NCI-H345 treated with DMSO at 0.1 percent for 48 hours (cell line): ENCODE results near the gene GOLGA8S.
"Not testable (repeated sequence)": the region's sequence is repeated elsewhere in the genome, so short reads cannot be mapped to it uniquely, and the experiment has no call there.

Source experiments
- DNase-seq: peaks from one replicate; lab custom pipeline; 2025; ENCODE audit not compliant: unreplicated experiment; lab: John Stamatoyannopoulos, UW

Gene GOLGA8S, protein sequence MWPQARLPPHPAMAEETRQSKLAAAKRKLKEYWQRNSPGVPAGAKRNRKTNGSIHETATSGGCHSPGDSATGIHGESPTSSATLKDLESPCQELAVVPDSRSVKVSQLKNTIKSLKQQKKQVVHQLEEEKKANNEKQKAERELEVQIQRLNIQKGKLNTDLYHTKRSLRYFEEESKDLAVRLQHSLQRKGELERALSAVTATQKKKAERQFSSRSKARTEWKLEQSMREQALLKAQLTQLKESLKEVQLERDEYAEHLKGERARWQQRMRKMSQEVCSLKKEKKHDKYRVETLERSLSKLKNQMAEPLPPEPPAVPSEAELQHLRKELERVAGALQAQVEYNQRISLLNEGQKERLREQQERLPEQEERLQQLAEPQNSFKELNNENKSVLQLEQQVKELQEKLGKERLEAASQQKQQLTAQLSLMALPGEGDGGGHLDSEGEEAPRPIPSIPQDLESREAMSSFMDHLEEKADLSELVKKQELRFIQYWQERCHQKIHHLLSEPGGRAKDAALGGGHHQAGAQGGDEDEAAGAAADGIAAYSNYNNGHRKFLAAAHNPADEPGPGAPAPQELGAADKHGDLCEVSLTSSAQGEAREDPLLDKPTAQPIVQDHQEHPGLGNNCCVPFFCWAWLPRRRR

DNA sequence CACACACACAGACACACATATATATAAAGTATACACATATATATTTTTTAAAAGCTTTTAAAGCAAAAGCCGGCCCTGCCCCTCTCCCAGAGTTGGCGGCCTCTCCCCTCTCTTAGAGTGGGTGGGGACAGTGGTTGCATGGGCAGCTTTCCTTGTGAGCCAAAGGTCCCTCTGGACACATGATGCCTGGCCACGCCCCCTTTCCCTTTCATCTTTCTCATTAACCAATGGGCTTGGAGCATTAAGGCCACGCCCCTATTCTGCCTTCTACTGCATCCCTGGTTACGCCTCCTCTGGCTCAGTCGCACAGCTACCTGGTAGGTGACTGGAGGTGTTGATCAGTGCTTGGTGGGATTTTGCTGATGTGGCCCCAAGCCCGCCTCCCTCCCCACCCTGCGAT is at the start of gene GOLGA8S:
GOLGA8S (plus strand) TSS at position 301 of the 400 bp plus-strand sequence; CDS start at position 363, 62 bp downstream.
- not testable (repeated sequence) for DNase-seq

DNA sequence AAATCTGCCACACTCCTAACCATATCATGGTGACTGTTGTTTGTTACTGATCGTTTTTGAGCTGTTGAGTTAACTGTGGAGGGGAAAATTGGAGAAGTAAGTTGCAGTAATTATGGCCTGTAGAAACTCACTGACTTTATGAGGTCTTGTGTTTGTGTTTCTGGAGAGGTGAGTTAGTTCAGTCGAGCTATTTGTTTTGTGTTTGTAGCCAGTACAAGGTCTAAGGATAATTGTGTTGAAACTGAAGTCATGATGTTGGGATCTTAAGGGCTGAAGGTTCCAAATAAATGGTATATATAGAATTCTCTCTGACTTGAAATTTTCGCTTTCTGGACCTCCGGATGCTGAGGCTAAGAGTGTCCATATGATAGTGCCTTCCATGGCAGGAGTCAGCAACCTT is 49.7 kb upstream of the GOLGA8S start:
- not testable (repeated sequence) for DNase-seq

DNA sequence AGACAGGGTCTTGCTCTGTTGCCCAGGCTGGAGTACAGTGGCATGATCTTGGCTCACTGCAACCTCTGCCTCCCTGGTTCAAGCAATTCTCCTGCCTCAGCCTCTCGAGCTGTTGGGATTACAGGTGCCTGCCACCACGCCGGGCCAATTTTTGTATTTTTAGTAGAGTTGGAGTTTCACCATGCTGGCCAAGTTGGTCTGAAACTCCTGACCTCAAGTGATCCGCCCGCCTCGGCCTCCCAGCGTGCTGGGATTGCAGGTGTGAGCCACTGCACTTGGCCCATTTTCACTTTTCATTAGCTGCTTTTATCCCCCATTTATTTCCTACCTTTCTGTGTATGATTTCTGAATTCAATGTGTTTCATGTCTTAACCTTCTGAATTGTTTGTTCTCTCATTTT is 48.6 kb upstream of the GOLGA8S start:
- not testable (repeated sequence) for DNase-seq

DNA sequence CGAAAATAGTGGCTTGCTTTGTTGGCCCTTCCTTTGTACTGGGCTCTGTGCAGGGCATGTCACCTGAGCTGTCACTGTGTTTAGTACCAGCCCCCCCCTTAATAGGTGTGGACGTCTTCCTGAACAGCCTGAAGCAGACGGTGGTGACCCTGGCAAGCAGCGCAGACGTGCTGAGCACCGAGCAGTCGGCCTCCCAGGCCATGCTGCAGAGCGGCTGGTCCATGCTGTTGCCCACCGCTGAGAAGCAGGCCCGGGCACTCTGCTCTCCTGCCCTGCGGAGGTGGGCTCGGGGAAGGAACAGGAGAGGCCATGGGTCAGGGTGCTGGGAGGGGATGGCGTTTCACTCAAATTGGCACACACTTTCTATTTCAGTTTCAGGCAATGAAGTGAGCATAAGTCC is 43.3 kb upstream of the GOLGA8S start:
- DNase-seq = not testable (repeated sequence)

DNA sequence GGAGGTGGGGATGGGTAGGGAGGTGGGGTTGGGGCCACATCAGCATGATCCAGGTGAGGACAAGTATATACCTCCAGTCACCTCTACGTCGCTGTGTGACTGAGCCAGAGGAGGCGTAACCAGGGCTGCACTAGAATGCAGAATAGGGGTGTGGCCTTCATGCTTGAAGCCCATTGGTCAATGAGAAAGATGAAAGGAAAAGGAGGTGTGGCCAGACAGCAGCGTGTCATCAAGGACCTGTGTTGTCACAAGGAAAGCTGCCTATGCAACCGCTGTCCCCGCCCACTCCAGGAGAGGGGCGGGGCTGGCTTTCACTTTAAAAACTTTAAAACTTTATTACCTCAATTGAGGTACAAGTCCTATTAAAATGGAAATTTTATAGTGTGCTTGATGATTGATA is 20.5 kb upstream of the GOLGA8S start, which contains the start of gene GOLGA6L26:
GOLGA6L26 (minus strand) TSS at position 101 of the 400 bp plus-strand sequence; CDS start at position 40, 61 bp downstream.
- DNase-seq = not testable (repeated sequence)

DNA sequence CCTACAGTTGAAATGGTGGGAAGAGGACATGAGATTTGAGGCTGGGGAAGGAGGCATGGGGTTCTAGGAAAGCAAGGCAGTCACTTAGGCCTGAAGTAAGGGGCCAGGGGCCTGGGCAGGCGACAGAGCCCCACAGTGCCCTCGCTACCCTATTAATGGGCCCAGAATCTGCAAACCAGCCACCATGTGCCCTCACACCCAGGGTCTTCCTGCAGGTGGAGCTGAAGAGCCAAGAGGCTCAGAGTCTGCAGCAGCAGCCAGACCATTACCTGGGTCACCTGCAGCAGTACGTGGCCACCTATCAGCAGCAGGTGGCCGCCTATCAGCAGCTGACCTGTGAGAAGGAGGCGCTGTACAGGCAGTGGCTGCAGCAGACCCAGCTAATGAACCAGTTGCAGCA is 8.1 kb downstream of the GOLGA8S start:
- DNase-seq = not testable (repeated sequence)

DNA sequence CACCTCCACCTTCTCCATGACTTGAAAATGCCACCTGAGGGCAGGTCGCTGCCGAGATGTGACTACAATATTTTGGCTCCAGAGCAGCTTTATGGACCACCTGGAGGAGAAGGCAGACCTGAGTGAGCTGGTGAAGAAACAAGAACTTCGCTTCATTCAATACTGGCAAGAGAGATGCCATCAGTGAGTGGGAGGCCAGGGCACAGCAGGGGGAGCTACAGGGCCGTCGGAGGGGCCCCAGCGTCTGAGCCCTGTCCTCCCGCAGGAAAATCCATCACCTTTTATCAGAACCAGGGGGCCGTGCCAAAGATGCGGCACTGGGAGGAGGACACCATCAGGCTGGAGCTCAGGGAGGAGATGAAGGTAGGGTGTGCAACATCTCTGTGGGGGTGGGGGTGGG is 9.7 kb downstream of the GOLGA8S start:
- DNase-seq = not testable (repeated sequence)

DNA sequence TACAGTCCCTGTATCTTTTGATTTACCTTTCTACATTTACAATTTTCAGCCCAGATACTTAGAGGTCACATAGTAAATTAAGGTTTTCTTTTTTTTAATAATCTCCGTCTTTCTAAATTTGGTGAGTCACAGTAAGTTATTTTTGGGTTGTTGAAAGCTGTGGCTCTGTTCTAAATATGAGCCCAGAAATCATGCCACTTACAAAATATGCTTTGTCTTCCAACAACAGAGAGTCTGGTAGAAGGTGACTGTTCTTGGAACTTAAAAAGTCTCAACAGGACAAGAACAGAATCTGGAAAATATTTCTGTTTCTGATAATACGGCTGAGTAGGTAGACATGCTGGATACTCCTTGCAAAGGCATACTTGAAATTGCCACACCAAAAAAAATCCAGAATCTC is 16.0 kb downstream of the GOLGA8S start:
- DNase-seq = no peak

DNA sequence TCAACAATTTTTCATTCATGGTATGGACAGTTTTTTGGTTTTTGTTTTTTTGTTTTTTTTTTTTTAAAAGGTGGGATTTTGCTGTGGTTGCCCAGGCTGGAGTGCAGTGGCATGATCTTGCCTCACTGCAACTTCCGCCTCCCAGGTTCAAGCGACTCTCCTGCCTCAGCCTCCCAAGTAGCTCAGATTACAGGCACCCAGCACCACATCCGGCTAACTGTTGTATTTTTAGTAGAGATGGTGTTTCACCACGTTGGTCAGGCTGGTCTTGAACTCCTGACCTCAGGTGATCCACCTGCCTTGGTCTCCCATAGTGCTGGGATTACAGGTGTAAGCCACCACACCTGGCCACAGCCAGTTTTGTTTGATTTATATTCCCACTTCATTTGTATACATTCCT is 16.6 kb downstream of the GOLGA8S start:
- DNase-seq = not testable (repeated sequence)

DNA sequence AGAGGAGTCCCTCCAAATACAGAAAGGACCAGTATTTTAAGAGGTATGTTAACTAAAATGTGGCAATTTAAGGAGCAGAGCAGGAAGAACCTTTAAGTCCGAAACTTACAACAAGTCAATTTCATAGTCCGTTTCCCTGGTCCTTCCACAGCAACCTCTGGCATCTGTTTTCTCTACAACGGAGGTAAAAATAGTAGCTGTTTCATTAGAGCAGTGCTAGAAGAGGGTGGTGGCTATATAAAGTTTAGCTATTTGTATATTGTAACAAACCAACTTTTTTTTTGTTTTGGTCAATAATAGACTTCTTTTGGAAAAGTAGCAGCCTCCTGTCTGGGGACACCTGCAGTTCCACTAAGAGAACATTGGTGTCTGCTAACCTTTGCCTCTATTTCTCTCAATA is 17.3 kb downstream of the GOLGA8S start:
- DNase-seq = not testable (repeated sequence)

DNA sequence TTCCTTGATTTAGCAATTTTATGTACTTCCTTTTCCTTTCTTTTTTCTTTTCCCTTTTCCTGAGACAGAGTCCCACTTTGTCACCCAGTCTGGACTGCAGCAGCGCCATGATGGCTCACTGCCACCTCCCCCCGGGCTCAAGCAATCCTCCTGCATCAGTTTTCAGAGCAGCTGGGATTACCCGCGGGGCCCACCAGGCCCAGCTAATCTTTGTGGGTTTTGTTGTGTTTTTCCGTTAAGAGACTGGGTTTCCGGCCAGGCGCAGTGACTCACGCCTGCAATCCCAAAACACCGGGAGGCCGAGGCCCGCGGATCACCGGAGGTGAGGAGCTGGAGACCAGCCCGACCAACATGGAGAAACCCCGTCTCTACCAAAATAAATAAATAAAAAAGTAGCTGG is 17.7 kb downstream of the GOLGA8S start:
- DNase-seq = no peak

DNA sequence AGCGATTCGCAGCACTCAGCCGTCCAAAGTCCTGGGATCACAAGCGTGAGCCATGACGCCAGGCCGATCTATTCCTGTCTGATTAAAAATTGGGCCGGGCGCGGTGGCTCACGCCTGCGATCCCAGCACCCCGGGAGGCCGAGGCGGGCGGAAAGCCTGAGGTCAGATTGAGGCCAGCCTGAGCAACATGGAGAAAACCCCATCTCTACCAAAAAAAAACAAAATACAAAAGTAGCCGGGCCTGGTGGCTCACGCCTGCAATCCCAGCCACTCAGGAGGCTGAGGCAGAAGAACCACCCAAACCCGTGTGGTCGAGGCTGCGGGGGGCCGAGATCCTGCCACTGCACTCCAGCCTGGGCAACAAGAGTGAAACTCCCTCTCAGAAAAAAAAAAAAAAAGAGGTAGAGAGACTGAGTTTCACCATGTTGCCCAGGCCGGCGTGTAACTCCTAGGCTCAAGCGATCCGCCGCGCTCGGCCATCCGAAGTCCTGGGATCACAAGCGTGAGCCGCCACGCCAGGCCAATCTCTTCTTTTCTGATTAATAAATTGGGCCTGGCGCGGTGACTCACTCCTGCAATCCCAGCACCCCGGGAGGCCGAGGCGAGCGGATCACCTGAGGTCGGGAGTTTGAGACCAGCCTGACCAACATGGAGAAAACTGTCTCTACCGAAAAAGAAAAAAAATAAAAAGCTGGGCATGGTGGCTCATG is 18.5 kb downstream of the GOLGA8S start:
- DNase-seq = not testable (repeated sequence)

DNA sequence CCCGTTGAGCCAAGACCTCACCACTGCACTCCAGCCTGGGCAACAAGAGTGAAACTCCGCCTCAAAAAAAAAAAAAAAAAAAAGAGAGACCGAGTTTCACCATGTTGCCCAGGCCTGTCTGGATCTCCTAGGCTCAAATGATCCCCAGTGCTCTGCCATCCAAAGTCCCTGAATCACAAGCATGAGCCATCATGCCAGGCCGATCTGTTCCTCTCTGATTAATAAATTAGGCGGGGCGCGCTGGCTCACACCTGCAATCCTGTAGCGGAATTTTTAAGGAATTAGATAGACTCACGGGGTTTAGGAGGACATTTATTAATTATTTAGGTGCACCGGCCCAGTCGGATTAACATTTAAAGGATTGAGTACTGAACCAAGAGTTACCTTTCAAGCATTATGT is 19.7 kb downstream of the GOLGA8S start:
- DNase-seq = not testable (repeated sequence)

DNA sequence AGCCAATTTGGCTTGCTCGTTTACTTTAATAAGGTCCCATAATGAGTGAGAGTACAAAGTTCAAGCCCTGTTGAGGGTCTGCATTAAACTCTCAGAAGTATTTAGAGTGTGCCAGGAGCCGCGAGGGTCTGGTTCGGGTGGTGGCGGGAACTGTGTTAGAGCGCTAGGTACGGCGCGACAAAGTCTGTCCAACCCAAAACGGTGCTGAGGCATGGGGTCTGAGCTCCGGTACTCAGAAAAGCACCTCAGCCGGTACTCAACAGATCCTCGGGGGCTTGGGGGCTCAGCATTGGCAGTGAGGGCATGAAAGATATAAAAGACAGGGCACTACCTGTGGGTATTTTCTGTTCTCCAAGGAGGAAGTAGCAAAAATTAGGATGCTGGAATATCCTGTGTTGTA is 24.4 kb downstream of the GOLGA8S start:
- not testable (repeated sequence) for DNase-seq

DNA sequence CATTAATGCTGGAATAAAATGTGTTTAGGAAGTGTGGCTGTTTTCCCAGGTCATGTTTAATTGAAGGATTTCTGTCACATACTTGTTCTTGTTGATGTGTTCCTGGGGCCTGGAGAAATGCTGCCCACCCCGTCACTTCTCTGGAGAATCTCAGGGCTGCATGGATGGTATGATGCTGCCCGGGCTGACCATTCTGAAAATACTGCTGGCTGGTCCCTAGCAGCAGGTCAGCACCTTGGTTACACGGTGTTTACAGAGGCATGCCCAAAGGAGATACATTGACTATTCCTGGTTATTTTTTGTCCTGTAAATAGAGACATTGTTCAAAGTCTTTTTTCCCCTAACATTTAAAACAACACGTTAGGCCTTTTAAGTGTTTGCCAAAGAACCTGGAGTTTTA is 26.2 kb downstream of the GOLGA8S start:
- DNase-seq = not testable (repeated sequence)

DNA sequence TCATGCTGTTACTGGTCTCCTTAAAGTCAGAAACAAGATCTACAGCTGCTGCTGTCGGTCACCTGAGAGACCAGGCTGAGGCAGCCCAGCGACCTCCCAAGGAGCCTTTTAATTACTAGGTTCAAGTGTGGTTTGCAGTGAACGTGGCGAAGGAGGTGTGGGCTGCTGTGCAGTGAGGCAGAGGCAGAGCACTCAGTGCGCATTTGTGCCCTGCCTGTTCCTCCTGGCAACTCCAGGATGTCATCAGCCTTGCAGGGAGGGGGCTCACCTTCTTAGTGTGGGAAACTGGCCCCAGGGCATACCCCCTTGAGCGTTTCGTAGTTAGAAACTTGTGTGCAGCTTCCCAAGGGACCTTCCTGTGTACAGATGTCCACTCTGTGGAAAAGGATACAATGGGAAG is 26.6 kb downstream of the GOLGA8S start:
- not testable (repeated sequence) for DNase-seq

DNA sequence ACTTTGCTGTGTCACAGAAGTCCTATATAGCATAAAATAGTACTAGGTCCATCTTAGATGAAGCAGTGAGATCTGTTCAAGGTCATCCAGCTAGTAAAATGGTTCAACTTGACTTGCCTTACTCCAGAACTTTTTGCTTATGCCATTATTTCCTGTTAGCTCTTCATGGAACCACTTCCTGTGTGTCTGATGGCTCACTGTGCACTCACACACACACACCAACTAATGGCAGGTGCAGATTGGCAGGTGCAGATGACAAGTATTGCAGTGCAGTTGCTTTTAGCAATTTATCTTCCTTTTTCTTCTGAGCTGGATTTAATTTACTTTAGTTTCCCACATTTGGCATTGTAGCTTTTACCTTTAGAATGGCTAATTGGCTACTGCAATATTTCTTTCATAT is 29.8 kb downstream of the GOLGA8S start:
- DNase-seq = no peak

DNA sequence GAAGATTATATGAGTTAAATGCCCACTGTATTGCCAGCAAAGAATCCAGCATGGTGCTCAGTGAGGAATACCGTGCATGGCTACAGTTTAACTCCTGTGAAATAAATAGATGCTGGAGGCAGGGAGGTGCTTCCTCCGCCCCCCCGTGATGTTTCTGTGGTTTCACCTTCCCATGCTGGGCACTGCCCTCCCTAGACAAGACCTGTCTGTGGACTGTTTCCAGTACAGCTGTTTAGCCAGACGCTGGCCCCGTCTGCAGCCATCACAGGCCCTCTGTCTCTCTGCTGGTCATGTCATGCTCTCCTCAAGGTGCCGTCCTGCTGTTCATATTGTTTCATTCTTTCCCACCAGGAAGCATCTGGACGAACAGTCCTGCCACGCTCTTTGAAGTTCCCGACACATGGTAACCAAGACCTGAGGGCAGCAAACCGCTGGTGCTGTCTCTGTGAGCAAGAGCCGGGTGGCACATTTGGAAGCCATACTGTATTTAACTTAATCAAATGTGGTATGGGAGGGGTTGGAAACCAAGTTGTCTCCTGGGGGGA is 31.4 kb downstream of the GOLGA8S start:
- DNase-seq = no peak

DNA sequence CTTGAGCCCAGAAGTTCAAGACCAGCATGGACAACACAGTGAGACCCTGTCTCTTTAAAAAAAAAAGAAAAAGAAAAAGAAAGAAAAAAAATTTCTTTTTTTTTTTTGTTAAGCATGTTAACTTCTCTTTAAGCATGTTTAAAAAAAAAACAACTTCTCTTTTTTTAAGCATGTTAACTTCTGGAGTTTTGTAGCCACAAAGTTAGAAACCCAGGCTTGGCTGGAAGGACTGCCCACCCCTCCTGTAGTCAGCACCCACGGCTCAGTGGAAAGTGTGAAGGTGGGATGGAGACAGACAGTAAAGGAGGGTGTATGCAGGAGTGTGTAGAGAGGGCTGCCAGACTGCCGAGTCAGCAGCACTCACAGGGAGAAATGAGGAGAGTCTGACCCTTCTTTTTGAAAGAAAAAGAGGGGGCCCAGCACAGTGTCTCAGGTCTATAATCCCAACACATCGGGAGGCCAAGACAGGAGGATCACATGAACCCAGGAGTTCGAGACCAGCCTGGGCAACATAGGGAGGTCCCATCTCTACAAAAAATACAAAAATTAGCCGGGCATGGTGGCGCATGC is 33.2 kb downstream of the GOLGA8S start:
- DNase-seq = no peak

DNA sequence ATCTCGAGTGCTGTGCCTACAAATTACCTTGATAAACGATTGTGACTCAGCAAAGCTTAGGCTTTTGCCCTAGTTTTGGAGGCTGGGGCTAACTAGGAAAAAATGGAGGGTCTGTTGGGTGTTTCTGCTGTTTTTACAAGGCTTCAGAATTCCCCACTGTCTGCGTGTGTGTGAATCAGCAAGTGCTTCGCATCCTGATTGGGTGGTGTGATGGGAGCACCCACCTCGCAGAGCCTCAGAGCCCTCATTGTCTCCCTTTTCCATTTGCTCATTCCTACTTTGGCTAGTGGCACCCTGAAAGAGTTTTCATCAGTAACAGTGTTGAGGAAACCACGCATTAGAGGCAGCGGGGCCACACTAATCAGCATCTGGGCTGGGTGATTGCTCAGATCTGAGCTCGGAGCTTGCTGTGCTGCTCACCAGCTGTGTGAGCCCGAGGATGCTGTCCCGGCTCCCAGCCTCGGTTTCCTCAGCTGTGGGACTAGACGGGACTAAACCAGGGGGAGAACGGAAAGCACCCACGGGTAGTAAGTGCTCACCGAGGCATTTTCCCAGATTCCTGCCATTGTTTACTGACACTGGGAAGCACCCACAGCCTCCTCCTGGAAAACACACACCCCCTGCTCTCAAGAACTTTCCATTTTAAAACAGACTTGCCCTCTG is 40.6 kb downstream of the GOLGA8S start:
- no peak for DNase-seq
